Measurements from ENCODE around the gene GLIS1.

Gene GLIS1

DNA sequence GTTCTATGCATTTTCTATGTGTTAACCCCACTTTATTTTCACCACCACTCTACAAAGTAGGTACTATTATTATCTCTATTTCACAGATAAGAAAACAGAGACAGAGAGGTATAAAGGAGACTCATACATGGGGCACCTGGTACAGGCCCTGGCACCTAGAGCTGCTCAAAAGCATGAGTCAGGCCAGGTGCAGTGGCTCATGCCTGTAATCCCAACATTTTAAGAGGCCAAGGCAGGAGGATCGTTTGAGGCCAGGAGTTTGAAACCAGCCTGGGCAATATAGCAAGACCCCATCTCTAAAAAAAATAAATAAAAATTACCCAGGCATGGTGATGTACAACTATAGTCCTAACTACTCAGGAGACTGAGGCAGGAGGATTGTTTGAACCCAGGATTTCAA lies 35.8 kb downstream of the GLIS1 start:
- no peak overlapping the region for H3K4me3 ChIP-seq (ENCODE audit: low read length)
- DNase-seq (ENCODE audit: low read depth): no peak
- TF ChIP-seq, protein P1, sequence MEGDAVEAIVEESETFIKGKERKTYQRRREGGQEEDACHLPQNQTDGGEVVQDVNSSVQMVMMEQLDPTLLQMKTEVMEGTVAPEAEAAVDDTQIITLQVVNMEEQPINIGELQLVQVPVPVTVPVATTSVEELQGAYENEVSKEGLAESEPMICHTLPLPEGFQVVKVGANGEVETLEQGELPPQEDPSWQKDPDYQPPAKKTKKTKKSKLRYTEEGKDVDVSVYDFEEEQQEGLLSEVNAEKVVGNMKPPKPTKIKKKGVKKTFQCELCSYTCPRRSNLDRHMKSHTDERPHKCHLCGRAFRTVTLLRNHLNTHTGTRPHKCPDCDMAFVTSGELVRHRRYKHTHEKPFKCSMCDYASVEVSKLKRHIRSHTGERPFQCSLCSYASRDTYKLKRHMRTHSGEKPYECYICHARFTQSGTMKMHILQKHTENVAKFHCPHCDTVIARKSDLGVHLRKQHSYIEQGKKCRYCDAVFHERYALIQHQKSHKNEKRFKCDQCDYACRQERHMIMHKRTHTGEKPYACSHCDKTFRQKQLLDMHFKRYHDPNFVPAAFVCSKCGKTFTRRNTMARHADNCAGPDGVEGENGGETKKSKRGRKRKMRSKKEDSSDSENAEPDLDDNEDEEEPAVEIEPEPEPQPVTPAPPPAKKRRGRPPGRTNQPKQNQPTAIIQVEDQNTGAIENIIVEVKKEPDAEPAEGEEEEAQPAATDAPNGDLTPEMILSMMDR (conservative IDR thresholded peaks at IDR 0.05; ENCODE audit: low read depth, low read length): no peak

DNA sequence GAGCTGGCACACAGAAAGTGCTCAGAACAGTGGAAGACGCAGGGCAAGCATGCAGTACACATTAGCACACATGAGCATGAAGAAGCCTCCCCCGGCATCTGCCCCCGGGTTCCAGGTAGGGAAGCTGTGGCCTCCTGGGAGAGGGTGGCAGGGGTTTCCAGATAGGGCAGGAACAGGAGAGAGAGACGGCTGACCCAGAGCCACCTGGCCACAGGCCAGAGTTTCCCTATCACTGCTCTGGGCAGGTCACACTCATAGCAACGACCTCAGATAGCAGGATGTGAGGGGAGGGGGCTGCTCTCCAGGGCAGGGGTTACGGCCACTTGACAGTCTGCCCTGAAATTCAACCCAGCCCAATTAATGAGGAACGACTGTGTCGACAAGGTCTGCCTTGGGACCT lies 36.6 kb downstream of the GLIS1 start:
- TF ChIP-seq, protein P1 (conservative IDR thresholded peaks at IDR 0.05; ENCODE audit: low read depth, low read length): no peak
- H3K4me3 ChIP-seq (ENCODE audit: low read length): no peak overlapping the region
- no peak for DNase-seq (ENCODE audit: low read depth)

DNA sequence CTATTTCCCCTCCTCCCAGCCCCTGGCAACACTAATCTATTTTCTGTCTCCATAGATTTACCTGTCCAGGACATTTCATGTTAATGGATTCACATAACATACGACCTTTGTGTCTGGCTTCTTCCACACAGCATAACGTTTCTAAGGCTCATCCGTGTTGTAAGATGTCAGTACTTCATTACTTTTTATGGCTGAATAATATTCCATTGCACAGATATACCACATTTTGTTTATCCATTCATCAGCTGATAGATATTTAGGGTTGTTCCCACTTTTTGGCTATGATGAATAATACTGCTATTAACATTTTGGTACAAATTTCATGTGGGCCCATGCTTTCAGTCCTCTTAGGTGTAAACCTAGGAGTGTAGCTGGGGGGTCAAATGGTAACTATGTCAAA lies 38.2 kb downstream of the GLIS1 start:
- DNase-seq (ENCODE audit: low read depth): no peak
- H3K4me3 ChIP-seq (ENCODE audit: low read length): no peak overlapping the region
- TF ChIP-seq, protein P1 (conservative IDR thresholded peaks at IDR 0.05; ENCODE audit: low read depth, low read length): no peak

DNA sequence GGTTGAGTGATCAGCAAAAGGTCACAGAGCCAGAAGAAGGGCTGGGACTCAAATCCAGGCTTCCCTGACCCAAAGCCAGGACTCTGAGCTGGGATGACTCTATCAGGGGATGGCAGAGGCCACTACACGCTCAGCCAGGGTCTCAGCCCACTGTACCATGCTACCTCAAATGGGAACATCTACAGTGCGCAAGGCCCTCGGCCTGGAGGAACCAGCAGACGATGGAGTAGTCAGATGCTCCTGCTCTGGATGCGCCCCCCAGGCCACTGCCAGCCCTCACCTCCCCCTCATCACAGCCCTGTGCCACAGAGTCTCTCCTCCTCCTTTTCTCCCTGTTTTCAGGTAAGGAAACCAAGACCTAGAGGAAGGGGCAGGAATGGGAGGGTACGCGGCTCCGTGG lies 39.0 kb downstream of the GLIS1 start:
- no peak for DNase-seq (ENCODE audit: low read depth)
- TF ChIP-seq, protein P1 (conservative IDR thresholded peaks at IDR 0.05; ENCODE audit: low read depth, low read length): no peak
- H3K4me3 ChIP-seq (ENCODE audit: low read length): no peak overlapping the region

DNA sequence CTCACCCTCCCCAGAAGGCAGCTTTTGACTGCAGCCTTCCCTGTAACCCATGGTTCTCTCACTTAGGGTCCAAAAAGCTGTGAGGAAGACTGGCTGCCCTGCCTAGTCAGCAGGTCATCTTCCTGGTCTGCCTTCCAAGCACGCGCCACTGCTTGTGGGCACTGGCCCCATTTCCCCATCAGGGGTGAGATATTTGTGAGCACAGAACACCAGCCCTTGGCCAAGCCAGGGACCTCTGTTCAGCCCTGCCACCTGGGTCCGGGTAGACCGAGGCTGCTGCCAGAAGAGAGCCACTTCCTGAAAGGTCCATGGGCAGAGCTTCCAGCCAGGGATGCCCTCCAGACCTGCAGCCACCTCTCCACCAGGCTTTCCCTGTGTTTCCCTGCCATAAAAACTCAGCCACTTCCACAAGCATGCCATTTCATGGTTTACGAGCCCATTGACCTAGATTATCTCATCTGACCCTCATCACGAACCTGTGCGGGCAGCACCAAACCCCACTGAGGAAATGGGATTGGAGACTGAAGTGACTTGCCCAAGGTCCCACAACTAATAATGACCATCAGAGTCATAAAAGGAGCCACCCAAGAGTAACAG lies 40.5 kb downstream of the GLIS1 start:
- H3K4me3 ChIP-seq (ENCODE audit: low read length): no peak overlapping the region
- TF ChIP-seq, protein P1 (conservative IDR thresholded peaks at IDR 0.05; ENCODE audit: low read depth, low read length): no peak
- DNase-seq (ENCODE audit: low read depth): no peak

DNA sequence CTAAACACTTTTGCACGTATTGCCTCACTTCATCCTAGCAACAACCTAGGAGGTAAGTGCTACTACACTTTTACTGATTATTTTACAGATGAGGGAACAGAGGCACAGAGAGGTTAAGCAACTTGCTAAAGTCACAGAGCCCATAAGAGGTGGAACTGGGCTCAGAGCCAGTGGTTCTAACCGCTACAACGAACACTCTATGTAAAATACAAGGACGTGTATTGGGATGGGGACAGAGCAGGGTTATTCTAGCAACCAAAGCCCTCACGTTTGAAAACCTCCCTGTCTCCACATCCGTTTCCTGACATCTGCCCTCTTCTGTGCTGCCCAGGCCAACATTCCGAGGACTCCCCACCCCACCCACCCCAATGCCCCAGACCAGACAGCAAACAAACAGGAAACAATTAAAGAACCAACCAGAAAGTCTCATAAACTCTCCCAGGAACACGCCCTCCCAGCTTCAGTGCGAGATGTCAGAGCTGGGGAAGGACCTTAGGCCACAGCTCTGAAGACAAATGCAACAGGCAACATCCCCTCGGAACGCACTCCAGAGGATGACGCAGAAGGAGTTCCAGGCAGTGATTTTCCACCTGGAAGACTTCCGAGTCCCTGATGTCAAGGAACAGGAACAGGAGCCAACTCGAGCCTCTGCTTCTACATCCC lies 41.1 kb downstream of the GLIS1 start:
- TF ChIP-seq, protein P1 (conservative IDR thresholded peaks at IDR 0.05; ENCODE audit: low read depth, low read length): no peak
- DNase-seq (ENCODE audit: low read depth): no peak
- H3K4me3 ChIP-seq (ENCODE audit: low read length): no peak overlapping the region

DNA sequence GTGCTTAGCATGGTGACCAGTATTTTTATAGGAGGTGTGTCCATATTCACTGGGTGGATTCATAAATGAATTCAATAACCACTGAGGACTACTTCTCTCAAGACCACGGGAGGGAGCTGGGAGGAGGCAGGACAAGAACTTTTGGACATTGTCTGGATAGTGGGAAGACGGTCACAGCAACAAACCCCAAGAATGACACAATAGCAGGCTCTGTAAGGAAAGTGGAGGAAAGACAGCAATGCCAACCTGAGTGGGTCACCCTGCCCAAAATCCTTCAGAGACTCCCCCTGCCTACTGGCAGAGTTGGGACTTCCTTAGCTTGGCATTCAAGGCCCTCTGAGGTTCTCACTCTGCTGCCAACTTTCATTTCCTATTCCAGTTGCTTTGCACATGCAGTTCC lies 42.0 kb downstream of the GLIS1 start:
- H3K4me3 ChIP-seq (ENCODE audit: low read length): no peak overlapping the region
- no peak for DNase-seq (ENCODE audit: low read depth)
- TF ChIP-seq, protein P1 (conservative IDR thresholded peaks at IDR 0.05; ENCODE audit: low read depth, low read length): no peak

All from retinal pigment epithelial cell (primary cell).